Suprapubic skin (tissue), 4 donors: ENCODE data around the gene SCNN1B. TPM values are rescaled to one million over a fixed set of nuclear protein-coding genes. Genes with fewer than 3 reads are reported as not detected.

Source experiments
- DNase-seq, 2 donors: peaks; one replicate each; pipeline ENCODE4 v3.0.0-alpha.2; 2019; ENCODE audit warnings: low spot score in 2 of 2
- H3K27ac ChIP-seq: fragments of 200-600 bp; sonication (generic); one replicate; pipeline ENCODE4 v1.5.1; 2019
- H3K27me3 ChIP-seq: fragments of 200-600 bp; sonication (generic); one replicate; pipeline ENCODE4 v1.5.1; 2019
- H3K36me3 ChIP-seq: fragments of 200-600 bp; sonication (generic); one replicate; pipeline ENCODE4 v1.5.1; 2019
- H3K4me1 ChIP-seq: fragments of 200-600 bp; sonication (generic); one replicate; pipeline ENCODE4 v1.5.1; 2019
- H3K4me3 ChIP-seq: fragments of 200-600 bp; sonication (generic); one replicate; pipeline ENCODE4 v1.5.1; 2019; ENCODE audit warnings: mild to moderate bottlenecking
- H3K9me3 ChIP-seq: fragments of 200-600 bp; sonication (generic); one replicate; pipeline ENCODE4 v1.5.1; 2019
- EP300 ChIP-seq: sonication (generic); formaldehyde crosslinking; IDR thresholded peaks from one replicate; pipeline ENCODE4 v1.6.1; 2017; ENCODE audit warnings: antibody characterized with exemption
- POLR2A ChIP-seq, 2 donors: fragments of 450-650 bp; IDR thresholded peaks; one replicate each; pipeline ENCODE4 v1.6.1; 2017; ENCODE audit warnings: antibody characterized with exemption in 2 of 2, mild to moderate bottlenecking in 2 of 2, moderate library complexity in 2 of 2
- POLR2AphosphoS5 ChIP-seq, 3 donors: sonication (generic); formaldehyde crosslinking; IDR thresholded peaks; one replicate each; pipeline ENCODE4 v1.6.1; 2017; ENCODE audit warnings: antibody characterized with exemption in 3 of 3
- WGBS: methylation state at CpG from one replicate; pipeline ENCODE4 v1.1.5; 2018; 5-methylcytosine and 5-hydroxymethylcytosine counted together
- total RNA-seq, 4 donors: library from RNA; depleted of rRNA; stranded (reverse); fragments of >200 nt; gene quantifications; one replicate each; pipeline ENCODE4 v1.1.0, GENCODE V29; 2016
- TF ChIP-seq, protein P1 (sequence below), 2 donors: fragments of 200-600 bp in 1 of 2; fragments of 450-650 bp in 1 of 2; sonication (generic) in 1 of 2; IDR thresholded peaks; one replicate each; pipeline ENCODE4 v1.5.1; 2016 to 2019; ENCODE audit warnings: antibody characterized with exemption in 2 of 2, mild to moderate bottlenecking in 1 of 2, moderate library complexity in 1 of 2

The SCNN1B gene
- total RNA-seq, 4 donors from 2014 or later, result 36.8 to 73.6 (median 64.1) TPM

DNA sequence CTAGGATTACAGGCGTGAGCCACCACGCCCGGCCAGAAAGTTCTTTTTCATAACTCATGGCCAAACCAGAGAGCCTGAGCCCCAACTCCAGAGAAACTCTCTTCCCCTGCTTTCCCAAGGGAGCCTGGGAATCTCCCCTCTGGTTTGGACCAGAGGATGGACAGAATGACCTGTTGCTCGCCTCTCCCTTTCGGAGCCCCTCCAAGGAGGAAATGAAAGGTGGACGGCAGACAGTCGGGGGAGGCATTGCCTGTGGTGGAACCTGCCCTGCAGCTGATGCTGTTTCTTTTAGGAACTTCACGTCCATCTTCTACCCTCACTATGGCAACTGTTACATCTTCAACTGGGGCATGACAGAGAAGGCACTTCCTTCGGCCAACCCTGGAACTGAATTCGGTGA is 65.5 kb downstream of the SCNN1B start:
- WGBS, result 98% methylated on average over 8 of the region's 10 CpGs
- Histone ChIP-seq H3K4me1 (peaks cover 6% of the 10 kb centered on the region), H3K27ac (no peak overlapping the region), H3K27me3 (no peaks in the 10 kb centered on the region), H3K36me3 (no peaks in the 10 kb centered on the region), H3K4me3 (no peak overlapping the region), H3K9me3 (no peaks in the 10 kb centered on the region)
- TF ChIP-seq EP300, result no peak
- no peak for TF ChIP-seq POLR2A (IDR thresholded peaks at IDR 0.05)
- no peak for TF ChIP-seq POLR2AphosphoS5 (IDR thresholded peaks at IDR 0.05)
- TF ChIP-seq, protein P1, sequence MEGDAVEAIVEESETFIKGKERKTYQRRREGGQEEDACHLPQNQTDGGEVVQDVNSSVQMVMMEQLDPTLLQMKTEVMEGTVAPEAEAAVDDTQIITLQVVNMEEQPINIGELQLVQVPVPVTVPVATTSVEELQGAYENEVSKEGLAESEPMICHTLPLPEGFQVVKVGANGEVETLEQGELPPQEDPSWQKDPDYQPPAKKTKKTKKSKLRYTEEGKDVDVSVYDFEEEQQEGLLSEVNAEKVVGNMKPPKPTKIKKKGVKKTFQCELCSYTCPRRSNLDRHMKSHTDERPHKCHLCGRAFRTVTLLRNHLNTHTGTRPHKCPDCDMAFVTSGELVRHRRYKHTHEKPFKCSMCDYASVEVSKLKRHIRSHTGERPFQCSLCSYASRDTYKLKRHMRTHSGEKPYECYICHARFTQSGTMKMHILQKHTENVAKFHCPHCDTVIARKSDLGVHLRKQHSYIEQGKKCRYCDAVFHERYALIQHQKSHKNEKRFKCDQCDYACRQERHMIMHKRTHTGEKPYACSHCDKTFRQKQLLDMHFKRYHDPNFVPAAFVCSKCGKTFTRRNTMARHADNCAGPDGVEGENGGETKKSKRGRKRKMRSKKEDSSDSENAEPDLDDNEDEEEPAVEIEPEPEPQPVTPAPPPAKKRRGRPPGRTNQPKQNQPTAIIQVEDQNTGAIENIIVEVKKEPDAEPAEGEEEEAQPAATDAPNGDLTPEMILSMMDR (IDR thresholded peaks at IDR 0.05), result no peak
- DNase-seq, result no peak

DNA sequence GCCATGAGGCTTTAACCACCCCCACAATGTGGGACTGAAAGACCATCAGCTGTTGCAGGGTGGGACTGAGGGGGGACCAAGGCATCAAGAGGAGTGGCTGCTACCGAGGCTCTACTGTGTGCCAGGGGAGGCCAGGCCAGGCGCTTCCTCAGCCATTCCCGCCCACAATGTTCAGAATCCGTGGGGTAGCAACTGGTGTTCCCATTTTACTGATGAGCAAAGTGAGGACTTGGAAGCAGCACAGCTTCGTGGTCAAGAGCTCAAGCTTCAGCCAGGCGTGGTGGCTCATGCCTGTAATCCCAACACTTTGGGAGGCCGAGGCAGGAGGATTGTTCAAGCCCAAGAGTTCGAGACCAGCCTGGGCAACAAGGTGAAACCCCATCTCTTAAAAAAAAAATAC is 65.9 kb downstream of the SCNN1B start:
- no peaks in the 10 kb centered on the region for H3K36me3 ChIP-seq
- TF ChIP-seq POLR2AphosphoS5 (IDR thresholded peaks at IDR 0.05) (no peak), EP300 (no peak), POLR2A (IDR thresholded peaks at IDR 0.05) (no peak)
- TF ChIP-seq, protein P1 (IDR thresholded peaks at IDR 0.05), result no peak
- 87% methylated on average over 8 of the region's 8 CpGs for WGBS
- no peaks in the 10 kb centered on the region for H3K27me3 ChIP-seq
- H3K27ac ChIP-seq, result no peak overlapping the region
- no peak overlapping the region for H3K4me3 ChIP-seq
- no peaks in the 10 kb centered on the region for H3K9me3 ChIP-seq
- no peak for DNase-seq
- H3K4me1 ChIP-seq, result peaks cover 2% of the 10 kb centered on the region

DNA sequence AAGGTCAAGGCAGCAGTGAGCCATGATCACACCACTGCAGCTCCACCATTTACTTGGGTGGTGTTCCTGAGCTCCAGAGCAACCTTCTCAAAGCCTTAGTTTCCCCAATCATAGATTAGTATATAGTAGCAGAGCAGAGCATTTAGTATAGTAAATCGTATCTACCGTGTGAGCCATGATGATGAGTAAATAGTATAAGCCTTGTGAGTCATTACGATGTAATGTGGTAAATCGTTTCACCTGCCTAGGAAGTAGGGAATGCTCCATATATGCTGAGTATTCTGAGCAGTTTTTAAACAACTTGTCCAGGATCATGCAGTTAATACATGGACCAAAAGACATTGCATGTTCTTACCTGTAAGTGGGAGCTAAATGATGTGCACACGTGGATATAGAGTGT is 66.4 kb downstream of the SCNN1B start:
- Histone ChIP-seq H3K9me3 (no peaks in the 10 kb centered on the region), H3K36me3 (no peaks in the 10 kb centered on the region), H3K27ac (no peak overlapping the region), H3K27me3 (no peaks in the 10 kb centered on the region), H3K4me3 (no peak overlapping the region), H3K4me1 (no peaks in the 10 kb centered on the region)
- no peak for TF ChIP-seq POLR2A (IDR thresholded peaks at IDR 0.05)
- no peak for TF ChIP-seq EP300
- 60% methylated on average over 5 of the region's 5 CpGs for WGBS
- DNase-seq, result no peak

DNA sequence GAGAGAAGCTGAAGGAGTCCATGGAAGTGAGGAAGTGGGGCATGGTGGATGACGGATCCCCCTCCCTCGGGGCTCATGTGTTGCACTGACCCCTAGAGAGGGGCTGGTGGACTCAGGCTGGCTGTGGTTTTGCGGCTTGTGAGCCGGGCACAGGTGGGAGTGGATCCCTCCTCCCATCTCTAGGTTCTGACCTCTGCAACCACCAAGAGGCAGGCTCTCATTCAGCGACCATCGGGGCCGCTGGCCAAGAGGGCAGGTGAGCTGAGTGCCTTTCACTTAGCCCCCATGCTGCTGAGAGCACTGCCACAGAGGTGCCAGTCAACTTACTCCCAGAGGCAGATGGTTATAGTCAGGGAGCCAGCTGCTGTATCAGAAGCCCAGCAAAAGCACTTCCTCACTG is 67.3 kb downstream of the SCNN1B start:
- no peak overlapping the region for H3K4me3 ChIP-seq
- H3K27ac ChIP-seq, result no peak overlapping the region
- WGBS, result 53% methylated on average over 3 of the region's 7 CpGs
- no peaks in the 10 kb centered on the region for H3K27me3 ChIP-seq
- no peaks in the 10 kb centered on the region for H3K36me3 ChIP-seq
- no peaks in the 10 kb centered on the region for H3K4me1 ChIP-seq
- no peak for DNase-seq
- TF ChIP-seq POLR2AphosphoS5 (IDR thresholded peaks at IDR 0.05) (no peak), EP300 (no peak)
- no peaks in the 10 kb centered on the region for H3K9me3 ChIP-seq

DNA sequence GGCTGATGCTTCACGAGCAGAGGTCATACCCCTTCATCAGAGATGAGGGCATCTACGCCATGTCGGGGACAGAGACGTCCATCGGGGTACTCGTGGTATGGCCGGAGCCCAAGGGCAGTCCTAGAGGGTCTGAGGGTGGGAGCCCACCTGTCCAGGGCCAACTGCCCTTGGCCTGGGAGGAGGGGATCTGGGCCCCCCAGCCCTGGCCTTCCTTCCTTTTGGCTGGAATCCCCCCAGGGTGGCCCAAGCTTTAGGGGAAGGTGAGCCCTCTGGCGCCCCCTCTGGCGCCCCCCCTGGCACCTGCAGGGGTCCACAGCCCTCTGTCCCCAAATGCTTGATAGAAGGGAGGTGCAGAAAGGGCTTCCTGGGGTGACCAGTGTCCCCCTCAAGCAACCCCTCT is 69.3 kb downstream of the SCNN1B start:
- TF ChIP-seq POLR2A (IDR thresholded peaks at IDR 0.05) (no peak), POLR2AphosphoS5 (IDR thresholded peaks at IDR 0.05) (no peak), EP300 (no peak)
- TF ChIP-seq, protein P1 (IDR thresholded peaks at IDR 0.05), result no peak
- DNase-seq, result no peak
- Histone ChIP-seq H3K9me3 (no peaks in the 10 kb centered on the region), H3K4me3 (no peak overlapping the region), H3K36me3 (no peaks in the 10 kb centered on the region), H3K4me1 (no peaks in the 10 kb centered on the region), H3K27ac (no peak overlapping the region), H3K27me3 (no peaks in the 10 kb centered on the region)
- 100% methylated on average over 1 of the region's 9 CpGs for WGBS

DNA sequence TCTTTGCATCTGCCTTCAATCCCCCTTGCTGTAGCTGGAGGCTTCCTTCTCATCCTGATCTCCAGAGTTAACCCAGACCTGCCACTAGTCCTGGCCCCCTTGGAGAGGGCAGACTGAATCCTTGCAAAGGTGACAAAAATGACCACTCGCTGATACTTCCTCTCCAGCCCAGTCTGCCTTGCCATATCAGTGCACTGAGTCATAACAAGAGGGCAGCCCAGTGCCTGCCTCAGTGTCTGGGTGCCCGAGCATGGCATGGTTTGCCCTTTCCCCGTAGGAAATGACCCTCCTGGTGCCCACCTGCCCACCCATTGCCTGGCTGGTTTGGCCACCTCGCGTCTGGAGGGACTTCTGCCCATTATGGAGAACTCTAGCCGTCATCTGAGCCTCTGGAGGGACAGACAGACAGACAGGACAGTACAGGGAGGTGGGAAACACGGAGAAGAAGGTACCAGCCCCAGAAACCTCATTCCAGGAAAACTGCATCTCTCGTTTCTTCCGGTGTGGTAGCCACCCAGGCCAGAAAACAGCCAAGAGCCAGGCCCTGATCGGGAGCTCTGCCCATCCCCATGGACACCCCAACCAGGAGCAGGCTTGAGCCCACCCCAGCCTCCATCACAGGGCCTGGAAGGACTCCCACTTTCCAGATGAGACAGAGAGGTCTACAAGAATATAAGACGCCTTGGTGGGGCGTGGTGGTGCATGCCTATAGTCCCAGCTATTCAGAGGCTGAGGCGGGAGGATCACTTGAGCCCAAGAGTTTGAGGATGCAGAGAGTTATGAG is 71.5 kb downstream of the SCNN1B start:
- Histone ChIP-seq H3K9me3 (no peaks in the 10 kb centered on the region), H3K27ac (no peak overlapping the region), H3K4me1 (no peaks in the 10 kb centered on the region), H3K27me3 (no peaks in the 10 kb centered on the region), H3K36me3 (no peaks in the 10 kb centered on the region), H3K4me3 (no peak overlapping the region)
- WGBS, result 87% methylated on average over 13 of the region's 13 CpGs
- no peak for DNase-seq
- TF ChIP-seq, protein P1 (IDR thresholded peaks at IDR 0.05), result no peak
- TF ChIP-seq POLR2A (IDR thresholded peaks at IDR 0.05), result no peak
- no peak for TF ChIP-seq EP300
- TF ChIP-seq POLR2AphosphoS5 (IDR thresholded peaks at IDR 0.05), result no peak
